ENCODE results near the gene LAMTOR2.

Gene LAMTOR2

GRCh38 chr1:156074661-156075060 lies 20.1 kb downstream of the LAMTOR2 start:
- DNase-seq (ENCODE audit: low read depth in 2 of 3, low spot score in 1 of 3), result no peak

GRCh38 chr1:156075162-156075561 lies 20.6 kb downstream of the LAMTOR2 start:
- no peak for DNase-seq (ENCODE audit: low read depth in 2 of 3, low spot score in 1 of 3)

GRCh38 chr1:156075775-156076204 lies 21.2 kb downstream of the LAMTOR2 start:
- DNase-seq (ENCODE audit: low read depth in 2 of 3, low spot score in 1 of 3), result no peak

GRCh38 chr1:156076609-156077429 lies 22.2 kb downstream of the LAMTOR2 start:
- no peak for DNase-seq (ENCODE audit: low read depth in 2 of 3, low spot score in 1 of 3)

GRCh38 chr1:156077430-156077760 lies 22.8 kb downstream of the LAMTOR2 start:
- DNase-seq (ENCODE audit: low read depth in 2 of 3, low spot score in 1 of 3), result no peak

- no peak for DNase-seq (ENCODE audit: low read depth in 2 of 3, low spot score in 1 of 3)
These were observed 24.1 kb downstream of the LAMTOR2 start for GRCh38 chr1:156078728-156079127.

GRCh38 chr1:156079762-156080161 lies 25.2 kb downstream of the LAMTOR2 start:
- DNase-seq (ENCODE audit: low read depth in 2 of 3, low spot score in 1 of 3), result no peak

- DNase-seq (ENCODE audit: low read depth in 2 of 3, low spot score in 1 of 3), result no peak
These were observed 25.8 kb downstream of the LAMTOR2 start for GRCh38 chr1:156080241-156080862.

- DNase-seq (ENCODE audit: low read depth in 2 of 3, low spot score in 1 of 3), result no peak
These were observed 26.2 kb downstream of the LAMTOR2 start for GRCh38 chr1:156080863-156081179.

GRCh38 chr1:156081180-156081916 lies 26.8 kb downstream of the LAMTOR2 start:
- no peak for DNase-seq (ENCODE audit: low read depth in 2 of 3, low spot score in 1 of 3)

GRCh38 chr1:156081917-156082308 lies 27.3 kb downstream of the LAMTOR2 start:
- no peak for DNase-seq (ENCODE audit: low read depth in 2 of 3, low spot score in 1 of 3)

GRCh38 chr1:156082309-156083091 lies 27.9 kb downstream of the LAMTOR2 start, which contains the start of gene MEX3A:
TSS of gene MEX3A (minus strand) at chr1:156082465. CDS start at chr1:156081998, 467 bp downstream.
- DNase-seq (ENCODE audit: low read depth in 2 of 3, low spot score in 1 of 3), result peak in 1 of 3 donors; percentile 46

GRCh38 chr1:156083800-156084790 lies 29.5 kb downstream of the LAMTOR2 start:
- DNase-seq (ENCODE audit: low read depth in 2 of 3, low spot score in 1 of 3), result no peak

- DNase-seq (ENCODE audit: low read depth in 2 of 3, low spot score in 1 of 3), result no peak
These were observed 31.7 kb downstream of the LAMTOR2 start for GRCh38 chr1:156086256-156086662.

- DNase-seq (ENCODE audit: low read depth in 2 of 3, low spot score in 1 of 3), result no peak
These were observed 35.1 kb downstream of the LAMTOR2 start for GRCh38 chr1:156089704-156090103.

GRCh38 chr1:156090138-156090839 lies 35.7 kb downstream of the LAMTOR2 start:
- DNase-seq (ENCODE audit: low read depth in 2 of 3, low spot score in 1 of 3), result no peak

- DNase-seq (ENCODE audit: low read depth in 2 of 3, low spot score in 1 of 3), result peak; percentile 84 to 88 (median 85)
These were observed 36.2 kb downstream of the LAMTOR2 start for GRCh38 chr1:156090840-156091188.

- DNase-seq (ENCODE audit: low read depth in 2 of 3, low spot score in 1 of 3), result no peak
These were observed 37.0 kb downstream of the LAMTOR2 start for GRCh38 chr1:156091610-156092009.

GRCh38 chr1:156095906-156096508 lies 41.4 kb downstream of the LAMTOR2 start:
- no peak for DNase-seq (ENCODE audit: low read depth in 2 of 3, low spot score in 1 of 3)

All from stimulated activated CD4-positive, alpha-beta T cell treated with anti-CD3 and anti-CD28 coated beads, Interleukin-12 subunit alpha, Interleukin-12 subunit beta, amount 100 ng/mL, for 48 hours (primary cell).